IMR-90 (cell line): ENCODE results near the gene CMSS1. TPM values are rescaled to one million over a fixed set of nuclear protein-coding genes. Genes with fewer than 3 reads are reported as not detected.

Source experiments
- ATAC-seq: fragments of 200-7000 bp; cut with Tn5 transposase; 2 replicates; pipeline ENCODE4 v1.9.1; 2020; ENCODE audit warnings: low read depth, mild to moderate bottlenecking, moderate library complexity
- BruUV-seq: library from RNA; stranded (reverse); fragments of 400-500 nt; replicated peaks from 2 replicates; lab custom pipeline; 2021; lab: Mats Ljungman, UMichigan
- CTCF ChIA-PET: fragments of 300-600 bp; formaldehyde crosslinking; extraction: SDS; loops from one replicate; lab custom pipeline; 2021; ENCODE audit warnings: antibody characterized with exemption; lab: Yijun Ruan, JAX
- POLR2A ChIA-PET: fragments of 300-600 bp; sonication (Branson Sonifier 250); formaldehyde crosslinking; loops from one replicate; lab custom pipeline; 2022; ENCODE audit warnings: antibody characterized with exemption; ENCODE audit not compliant: unreplicated experiment; lab: Charles Lee
- DNase-seq: peaks from one replicate; pipeline ENCODE4 v3.0.0; 2013
- H2AFZ ChIP-seq: replicated peaks from 2 replicates; pipeline ENCODE3; 2013; ENCODE audit warnings: low read length, mild to moderate bottlenecking; ENCODE audit not compliant: poor library complexity
- H2AK5ac ChIP-seq: 2 replicates; pipeline ENCODE4 v1.6.1; 2013; ENCODE audit warnings: low read depth, low read length, inconsistent platforms
- H2AK9ac ChIP-seq: replicated peaks from 2 replicates; pipeline ENCODE3; 2013; ENCODE audit warnings: mild to moderate bottlenecking, low read depth, low read length, moderate library complexity; ENCODE audit not compliant: poor library complexity
- H2BK120ac ChIP-seq: 2 replicates; pipeline ENCODE4 v1.6.1; 2013; ENCODE audit warnings: low read depth, low read length, inconsistent platforms
- H2BK15ac ChIP-seq: 3 replicates; pipeline ENCODE4 v1.6.1; 2013; ENCODE audit warnings: low read depth, low read length, inconsistent platforms
- H2BK20ac ChIP-seq: 2 replicates; pipeline ENCODE4 v1.6.1; 2013; ENCODE audit warnings: low read depth, mild to moderate bottlenecking, inconsistent platforms, low read length, moderate library complexity
- H2BK5ac ChIP-seq: 2 replicates; pipeline ENCODE4 v1.6.1; 2013; ENCODE audit warnings: mild to moderate bottlenecking, low read depth, low read length, inconsistent platforms; ENCODE audit not compliant: poor library complexity, severe bottlenecking
- H3K14ac ChIP-seq: replicated peaks from 2 replicates; pipeline ENCODE4 v1.6.1; 2013; ENCODE audit warnings: low read depth, low read length, inconsistent platforms
- H3K18ac ChIP-seq: 2 replicates; pipeline ENCODE4 v1.6.1; 2013; ENCODE audit warnings: low read depth, low read length, control low read depth
- H3K23ac ChIP-seq: 2 replicates; pipeline ENCODE4 v1.6.1; 2013; ENCODE audit warnings: low read depth, low read length, inconsistent platforms
- H3K27ac ChIP-seq: 2 replicates; pipeline ENCODE4 v1.5.1; 2013; ENCODE audit warnings: mild to moderate bottlenecking, control low read depth, low read length; ENCODE audit not compliant: insufficient read depth
- H3K27me3 ChIP-seq: 2 replicates; pipeline ENCODE4 v1.6.1; 2013; ENCODE audit warnings: low read length; ENCODE audit not compliant: control insufficient read depth, insufficient read depth
- H3K36me3 ChIP-seq: 2 replicates; pipeline ENCODE4 v1.6.1; 2013; ENCODE audit warnings: low read length, mixed read lengths; ENCODE audit not compliant: control insufficient read depth, insufficient read depth
- H3K4ac ChIP-seq: 2 replicates; pipeline ENCODE4 v1.6.1; 2013; ENCODE audit warnings: low read depth, low read length, inconsistent platforms
- H3K4me1 ChIP-seq: 2 replicates; pipeline ENCODE4 v1.6.1; 2013; ENCODE audit warnings: low read length, mixed read lengths; ENCODE audit not compliant: control insufficient read depth, insufficient read depth
- H3K4me2 ChIP-seq: 2 replicates; pipeline ENCODE4 v1.6.1; 2013; ENCODE audit warnings: low read depth, mild to moderate bottlenecking, control low read depth, low read length, moderate library complexity
- H3K4me3 ChIP-seq: 2 replicates; pipeline ENCODE4 v1.5.1; 2013; ENCODE audit warnings: low read depth, mild to moderate bottlenecking, control low read depth, low read length, moderate library complexity; ENCODE audit not compliant: insufficient read depth
- H3K56ac ChIP-seq: 2 replicates; pipeline ENCODE4 v1.6.1; 2013; ENCODE audit warnings: low read length, inconsistent platforms; ENCODE audit not compliant: insufficient read depth; ENCODE audit errors: extremely low read depth
- H3K79me1 ChIP-seq, 2 experiments: 2 replicates each; pipeline ENCODE4 v1.6.1; 2013; ENCODE audit warnings: low read length in 2 of 2, inconsistent platforms in 1 of 2, low read depth in 1 of 2
- H3K9ac ChIP-seq: 2 replicates; pipeline ENCODE4 v1.6.1; 2013; ENCODE audit warnings: low read depth, low read length, control low read depth
- H3K9me1 ChIP-seq: 2 replicates; pipeline ENCODE4 v1.6.1; 2013; ENCODE audit warnings: low read length, inconsistent platforms; ENCODE audit not compliant: insufficient read depth
- H3K9me3 ChIP-seq: 2 replicates; pipeline ENCODE4 v1.6.1; 2013; ENCODE audit warnings: low read length; ENCODE audit not compliant: control insufficient read depth, insufficient read depth
- H4K20me1 ChIP-seq: 2 replicates; pipeline ENCODE4 v1.6.1; 2013; ENCODE audit warnings: low read length, inconsistent platforms; ENCODE audit not compliant: insufficient read depth
- H4K5ac ChIP-seq: 2 replicates; pipeline ENCODE4 v1.6.1; 2013; ENCODE audit warnings: mild to moderate bottlenecking, low read depth, low read length, control low read depth
- H4K8ac ChIP-seq, 2 experiments: 2 replicates each; pipeline ENCODE4 v1.6.1; 2013; ENCODE audit warnings: low read depth in 2 of 2, low read length in 2 of 2, control low read depth in 1 of 2, inconsistent platforms in 1 of 2
- H4K91ac ChIP-seq: 2 replicates; pipeline ENCODE4 v1.6.1; 2013; ENCODE audit warnings: low read depth, low read length, inconsistent platforms; ENCODE audit not compliant: insufficient read depth
- BHLHE40 ChIP-seq: fragments of 150-350 bp; IDR thresholded peaks from 2 replicates; pipeline ENCODE4 v1.6.1; 2016; ENCODE audit warnings: mild to moderate bottlenecking, low read depth, low read length
- CEBPB ChIP-seq: IDR thresholded peaks from 2 replicates; pipeline ENCODE4 v1.6.1; 2012; ENCODE audit warnings: low read depth, low read length, improper control_type of control experiment
- CHD1 ChIP-seq: IDR thresholded peaks from 2 replicates; pipeline ENCODE4 v1.6.1; 2012; ENCODE audit warnings: low read depth, low read length, improper control_type of control experiment
- CTCF ChIP-seq: conservative IDR thresholded peaks from 2 replicates; pipeline ENCODE4 v1.5.1; 2012; ENCODE audit warnings: mild to moderate bottlenecking, low read depth, low read length, improper control_type of control experiment
- ELK1 ChIP-seq: fragments of 150-350 bp; IDR thresholded peaks from 2 replicates; pipeline ENCODE4 v1.6.1; 2016; ENCODE audit warnings: low read depth, mild to moderate bottlenecking, low read length, moderate library complexity, borderline replicate concordance
- FOS ChIP-seq: fragments of 150-350 bp; IDR thresholded peaks from 2 replicates; pipeline ENCODE4 v1.6.1; 2016; ENCODE audit warnings: low read depth, low read length
- MAFK ChIP-seq: IDR thresholded peaks from 2 replicates; pipeline ENCODE4 v1.6.1; 2012; ENCODE audit warnings: low read depth, low read length, improper control_type of control experiment
- MAZ ChIP-seq: IDR thresholded peaks from 2 replicates; pipeline ENCODE4 v1.6.1; 2012; ENCODE audit warnings: low read depth, mild to moderate bottlenecking, low read length, improper control_type of control experiment, moderate library complexity, borderline replicate concordance
- MXI1 ChIP-seq: IDR thresholded peaks from 2 replicates; pipeline ENCODE4 v1.6.1; 2012; ENCODE audit warnings: low read depth, mild to moderate bottlenecking, low read length, moderate library complexity, borderline replicate concordance
- NFE2L2 ChIP-seq: fragments of 150-350 bp; IDR thresholded peaks from 2 replicates; pipeline ENCODE4 v1.6.1; 2016; ENCODE audit warnings: low read depth, mild to moderate bottlenecking, low read length
- POLR2A ChIP-seq: IDR thresholded peaks from 2 replicates; pipeline ENCODE4 v1.6.1; 2012; ENCODE audit warnings: mild to moderate bottlenecking, low read depth, low read length
- RAD21 ChIP-seq: IDR thresholded peaks from 2 replicates; pipeline ENCODE4 v1.6.1; 2012; ENCODE audit warnings: low read length, improper control_type of control experiment
- RCOR1 ChIP-seq: IDR thresholded peaks from 2 replicates; pipeline ENCODE4 v1.6.1; 2012; ENCODE audit warnings: mild to moderate bottlenecking, low read length, improper control_type of control experiment; ENCODE audit not compliant: insufficient replicate concordance
- RFX5 ChIP-seq: IDR thresholded peaks from 2 replicates; pipeline ENCODE4 v1.8.0; 2012; ENCODE audit warnings: low read depth, mild to moderate bottlenecking, low read length, moderate library complexity
- SMC3 ChIP-seq: fragments of 150-350 bp; IDR thresholded peaks from 2 replicates; pipeline ENCODE4 v1.6.1; 2016; ENCODE audit warnings: low read depth, mild to moderate bottlenecking, antibody characterized with exemption, low read length, moderate library complexity
- USF2 ChIP-seq: fragments of 150-350 bp; IDR thresholded peaks from 2 replicates; pipeline ENCODE4 v1.6.1; 2017; ENCODE audit warnings: mild to moderate bottlenecking, antibody characterized with exemption, low read length, low read depth
- WGBS, 2 experiments: methylation state at CpG; one replicate each; pipeline versions ENCODE4 v1.1.5 to v1.1.7; 2013; ENCODE audit warnings: missing lambda C conversion rate in 2 of 2; ENCODE audit not compliant: insufficient read length in 1 of 2; ENCODE audit errors: extremely low coverage in 2 of 2; 5-methylcytosine and 5-hydroxymethylcytosine counted together
- dilution Hi-C: fragments of 300-500 bp; cut with HindIII; formaldehyde crosslinking; loops from one replicate; pipeline ENCODE4 v1.14.3; 2018; ENCODE audit warnings: low sequenced_read_pairs; ENCODE audit not compliant: unreplicated experiment
- in situ Hi-C: fragments of 300-500 bp; cut with MboI; formaldehyde crosslinking; loops from 3 replicates; pipeline ENCODE4 v1.14.3; 2019; ENCODE audit warnings: low sequenced_read_pairs, inconsistent platforms, mixed read lengths
- intact Hi-C: fragments of 100-400 bp; cut with micrococcal nuclease; formaldehyde crosslinking; loops from 2 replicates; pipeline ENCODE4 v1.10.0; 2022
- polyA plus RNA-seq, 3 experiments: library from polyadenylated mRNA; depleted of rRNA; stranded (reverse); fragments of >200 nt; gene quantifications; 2 replicates each; pipeline ENCODE4 v1.2.3, GENCODE V29; 2012; ENCODE audit warnings: low replicate concordance in 1 of 3
- total RNA-seq: library from RNA; depleted of rRNA; stranded (reverse); fragments of >200 nt; gene quantifications from 2 replicates; pipeline ENCODE4 v1.2.3, GENCODE V29; 2012

The CMSS1 gene
- total and polyA plus RNA-seq, 2 of the 4 experiments (the other 2 are of a cell fraction): 12.5 to 13.6 TPM

GRCh38 chr3:99879275-99879674 lies 61.6 kb downstream of the CMSS1 start:
- no peaks in the 10 kb centered on the region for H3K27me3 ChIP-seq
- no TSS peak for BruUV-seq
- no peak overlapping the region for H4K91ac ChIP-seq
- WGBS, 2 experiments: no CpG with 5 or more reads among the region's 2 CpGs
- intact Hi-C loops: loop anchor here (5.0 kb wide), 1 partner anchor 58 kb away; no protein-coding TSS in a partner anchor
- no peaks in the 10 kb centered on the region for H3K9me3 ChIP-seq
- dilution Hi-C loops: no loop called here
- H3K4me1 ChIP-seq: no peaks in the 10 kb centered on the region; the same call in 1 of the 2 replicates
- H3K14ac ChIP-seq: no peak overlapping the region
- no peak overlapping the region for H2AK5ac ChIP-seq
- H3K56ac ChIP-seq: no peak overlapping the region
- H3K23ac ChIP-seq: no peak overlapping the region
- POLR2A ChIA-PET: no interaction called here
- H3K27ac ChIP-seq: no peak overlapping the region
- H3K36me3 ChIP-seq: no peaks in the 10 kb centered on the region
- H4K8ac ChIP-seq: no peak overlapping the region
- H2BK120ac ChIP-seq: no peak overlapping the region
- H3K9me1 ChIP-seq: no peaks in the 10 kb centered on the region
- no peak overlapping the region for H2AK9ac ChIP-seq
- H3K18ac ChIP-seq: no peak overlapping the region
- CTCF ChIA-PET: interaction anchor here (0.8 kb wide), 1 partner anchor 18 kb away, joined by 3 read pairs; no protein-coding TSS in a partner anchor
- H2BK20ac ChIP-seq: no peak overlapping the region
- H3K4me2 ChIP-seq: no peak overlapping the region
- H2AFZ ChIP-seq: no peak overlapping the region
- no peak for ATAC-seq
- no peak for DNase-seq
- H3K4ac ChIP-seq: no peak overlapping the region
- H3K79me1 ChIP-seq: peaks cover 0 to 16% of the 10 kb centered on the region in 2 experiments
- no peak overlapping the region for H2BK5ac ChIP-seq
- no peak overlapping the region for H2BK15ac ChIP-seq
- H4K5ac ChIP-seq: no peak overlapping the region
- H3K9ac ChIP-seq: no peak overlapping the region
- no peak overlapping the region for H3K4me3 ChIP-seq
- in situ Hi-C loops: no loop called here
- TF ChIP-seq POLR2A: no peak
- TF ChIP-seq NFE2L2: no peak
- TF ChIP-seq CTCF: no peak
- no peak for TF ChIP-seq BHLHE40
- no peak for TF ChIP-seq CHD1
- TF ChIP-seq MAFK: no peak
- TF ChIP-seq RFX5: no peak
- TF ChIP-seq ELK1: no peak
- no peak for TF ChIP-seq USF2
- TF ChIP-seq SMC3: no peak
- TF ChIP-seq MXI1: no peak
- no peak for TF ChIP-seq CEBPB
- no peak for TF ChIP-seq FOS
- no peak for TF ChIP-seq RAD21
- TF ChIP-seq RCOR1: no peak
- TF ChIP-seq MAZ: no peak
- H4K20me1 ChIP-seq: no peaks in the 10 kb centered on the region
